Panc1 (cell line): ENCODE data around the gene HOXC9. TPM values are rescaled to one million over a fixed set of nuclear protein-coding genes. Genes with fewer than 3 reads are reported as not detected.

ENCODE experiments used
- ATAC-seq: fragments of 200-7000 bp; cut with Tn5 transposase; 2 replicates; pipeline ENCODE4 v1.9.1; 2020; ENCODE audit warnings: mild to moderate bottlenecking, moderate library complexity
- BruUV-seq: library from RNA; stranded (reverse); fragments of 400-500 nt; replicated peaks from 2 replicates; lab custom pipeline; 2021; lab: Mats Ljungman, UMichigan
- CTCF ChIA-PET: fragments of 300-600 bp; sonication (Branson Sonifier 250); formaldehyde crosslinking; loops from one replicate; lab custom pipeline; 2022; ENCODE audit warnings: antibody characterized with exemption; lab: Charles Lee
- POLR2A ChIA-PET: fragments of 300-600 bp; sonication (Branson Sonifier 250); formaldehyde crosslinking; loops from one replicate; lab custom pipeline; 2022; ENCODE audit warnings: antibody characterized with exemption; lab: Charles Lee
- DNase-seq: peaks from one replicate; pipeline ENCODE4 v3.0.0-alpha.2; 2010; ENCODE audit warnings: low read depth, low spot score
- H3K27ac ChIP-seq: 2 replicates; pipeline ENCODE4 v1.5.1; 2011; ENCODE audit warnings: mild to moderate bottlenecking, low read length, inconsistent platforms
- H3K27me3 ChIP-seq: fragments of 200-500 bp; sonication (Bioruptor generic); 2 replicates; pipeline ENCODE4 v1.6.0; 2014; ENCODE audit warnings: low read length, inconsistent platforms; ENCODE audit not compliant: control insufficient read depth, insufficient read depth
- H3K36me3 ChIP-seq: fragments of 200-500 bp; sonication (Bioruptor generic); 2 replicates; pipeline ENCODE4 v1.5.1; 2014; ENCODE audit warnings: inconsistent platforms, mild to moderate bottlenecking, low read length, moderate library complexity; ENCODE audit not compliant: control insufficient read depth, insufficient read depth
- H3K4me1 ChIP-seq: 2 replicates; pipeline ENCODE4 v1.5.1; 2011; ENCODE audit warnings: inconsistent platforms, mild to moderate bottlenecking, low read length, moderate library complexity; ENCODE audit not compliant: control insufficient read depth, insufficient read depth
- H3K4me3 ChIP-seq, 2 experiments: 2 replicates each; pipeline ENCODE4 v1.5.1; 2011 to 2012; ENCODE audit warnings: low read depth in 2 of 2, low read length in 2 of 2, mild to moderate bottlenecking in 2 of 2, inconsistent platforms in 1 of 2, moderate library complexity in 1 of 2
- H3K9me3 ChIP-seq: fragments of 200-500 bp; sonication (Bioruptor generic); 2 replicates; pipeline ENCODE4 v1.5.1; 2014; ENCODE audit warnings: low read depth, mild to moderate bottlenecking, inconsistent platforms, low read length, moderate library complexity; ENCODE audit not compliant: control insufficient read depth, insufficient read depth
- CTCF ChIP-seq: fragments of 450-650 bp; IDR thresholded peaks from 2 replicates; pipeline ENCODE4 v1.5.1; 2017; ENCODE audit warnings: mild to moderate bottlenecking
- POLR2AphosphoS5 ChIP-seq: IDR thresholded peaks from 2 replicates; pipeline ENCODE4 v1.6.1; 2012; ENCODE audit warnings: mild to moderate bottlenecking, low read depth, low read length, moderate library complexity
- REST ChIP-seq, 2 experiments: IDR thresholded peaks; 2 replicates each; pipeline ENCODE4 v1.6.1; 2011 to 2012; ENCODE audit warnings: low read depth in 2 of 2, control low read depth in 1 of 2, low read length in 1 of 2, mild to moderate bottlenecking in 1 of 2, moderate library complexity in 1 of 2; ENCODE audit not compliant: insufficient read depth in 1 of 2
- SIN3A ChIP-seq: IDR thresholded peaks from 2 replicates; pipeline ENCODE4 v1.6.1; 2012; ENCODE audit warnings: low read depth, mild to moderate bottlenecking, low read length, moderate library complexity, borderline replicate concordance; ENCODE audit not compliant: insufficient read depth
- TCF7L2 ChIP-seq: IDR thresholded peaks from 2 replicates; pipeline ENCODE4 v1.6.1; 2011; ENCODE audit warnings: mild to moderate bottlenecking, low read depth, low read length, inconsistent platforms
- in situ Hi-C: cut with HindIII; loops from 2 replicates; pipeline ENCODE4 v1.10.0; 2016; ENCODE audit warnings: low sequenced_read_pairs, low pct_unique_long_range_greater_than_20kb
- intact Hi-C: fragments of 100-400 bp; cut with micrococcal nuclease; formaldehyde crosslinking; loops from one replicate; pipeline ENCODE4 v1.10.0; 2022; ENCODE audit not compliant: unreplicated experiment
- total RNA-seq: library from RNA; stranded (reverse); gene quantifications from one replicate; pipeline ENCODE4 v1.2.1, GENCODE V29; 2021; ENCODE audit not compliant: unreplicated experiment

HOXC9 gene
- total RNA-seq, 1 experiment from 2014 or later: 37.2 TPM

- peaks cover 76% of the 10 kb centered on the region for H3K4me1 ChIP-seq
- ChIA-PET POLR2A (no interaction called here), CTCF (no interaction called here)
- TF ChIP-seq SIN3A (no peak), TCF7L2 (no peak), REST (IDR thresholded peaks at IDR 0.05; ENCODE audit: insufficient read depth in 1 of 2, low read depth in 2 of 2, low read length in 1 of 2) (no peak), POLR2AphosphoS5 (no peak), CTCF (no peak)
- intact Hi-C loops: no loop called here
- in situ Hi-C loops: no loop called here
- H3K9me3 ChIP-seq: no peaks in the 10 kb centered on the region
- DNase-seq (no peak), ATAC-seq (no peak)
- no TSS peak for BruUV-seq
- no peak overlapping the region for H3K4me3 ChIP-seq
- no peaks in the 10 kb centered on the region for H3K36me3 ChIP-seq
- no peak overlapping the region for H3K27ac ChIP-seq
- H3K27me3 ChIP-seq: no peaks in the 10 kb centered on the region
Measured at GRCh38 chr12:54049108-54049507, 49.1 kb downstream of the HOXC9 start.

- CTCF ChIA-PET: interaction anchor here (0.8 to 1.1 kb wide), 2 partner anchors 12 to 142 kb away, joined by 3 to 4 read pairs; no protein-coding TSS in a partner anchor
- POLR2A ChIA-PET: interaction anchor here (0.7 kb wide), 2 partner anchors 121 to 141 kb away, joined by 3 to 6 read pairs; no protein-coding TSS in a partner anchor
- Histone ChIP-seq H3K36me3 (no peaks in the 10 kb centered on the region), H3K27me3 (no peaks in the 10 kb centered on the region), H3K4me3 (no peak overlapping the region), H3K27ac (no peak overlapping the region), H3K4me1 (peaks cover 70% of the 10 kb centered on the region), H3K9me3 (no peaks in the 10 kb centered on the region)
- DNase-seq (no peak), ATAC-seq (no peak)
- TF ChIP-seq POLR2AphosphoS5: no peak
- TF ChIP-seq REST (IDR thresholded peaks at IDR 0.05; ENCODE audit: insufficient read depth in 1 of 2, low read depth in 2 of 2, low read length in 1 of 2): no peak
- no peak for TF ChIP-seq SIN3A
- TF ChIP-seq TCF7L2: no peak
- no peak for TF ChIP-seq CTCF
- in situ Hi-C loops (no loop called here), intact Hi-C loops (no loop called here)
- BruUV-seq: no TSS peak
Measured at GRCh38 chr12:54050482-54050810, 50.5 kb downstream of the HOXC9 start.
